ENCODE measurements around the gene FZR1. TPM values are rescaled to one million over a fixed set of nuclear protein-coding genes. Genes with fewer than 3 reads are reported as not detected.
A peak's percentile ranks its signal among the peaks of the same experiment; 100 is the strongest.

FZR1 gene
- total and polyA plus RNA-seq, 2 of the 8 experiments (the other 6 are each of a cell fraction or from before 2014, with no cell fraction given), result 21.6 to 35.5 TPM

DNA sequence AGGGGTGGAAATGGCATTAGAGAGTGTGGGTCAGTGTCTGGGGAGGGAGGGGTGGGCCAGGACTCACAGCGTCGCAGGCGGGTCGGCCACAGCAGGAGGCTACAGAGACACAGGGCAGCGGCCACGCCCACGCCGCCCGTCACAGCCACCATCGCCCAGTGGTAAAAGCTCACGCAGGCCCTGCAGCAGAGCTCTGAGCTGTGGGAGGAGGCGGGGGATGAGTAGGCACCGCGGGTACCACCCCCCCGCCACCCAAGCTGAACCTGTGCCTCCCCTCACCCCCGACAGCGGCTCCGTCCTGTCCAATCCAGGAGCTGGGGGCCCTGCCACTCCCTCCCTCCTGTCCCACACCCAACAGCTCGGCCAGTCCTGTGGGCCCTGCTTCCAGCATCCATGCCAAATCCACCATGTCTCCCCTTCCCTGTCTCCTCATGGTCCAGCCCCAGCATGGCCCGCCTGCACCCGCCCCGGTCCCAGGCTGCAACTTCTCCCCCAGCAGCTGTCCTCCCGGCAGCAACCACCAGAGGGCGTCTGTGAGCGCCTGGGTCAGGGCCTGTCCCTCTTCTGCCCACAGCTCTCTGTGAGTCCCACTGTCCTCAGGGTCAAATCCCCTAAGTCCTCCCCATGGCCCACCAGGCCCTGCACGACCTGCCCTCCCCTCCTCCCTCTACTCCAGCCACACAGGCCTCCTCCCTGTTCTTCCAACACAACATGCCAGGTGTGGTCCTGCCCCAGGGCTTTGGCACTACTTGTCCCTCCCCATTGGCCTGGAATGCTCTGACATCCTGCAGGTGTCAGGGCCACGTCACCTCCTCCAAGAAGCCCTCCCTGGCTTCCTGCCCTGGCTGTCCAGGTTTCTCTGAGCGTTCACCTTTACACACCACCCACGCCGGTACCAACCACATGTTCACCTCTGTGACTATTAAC is 38.9 kb downstream of the FZR1 start (continued):
- TF ChIP-seq CTBP2 (IDR thresholded peaks at IDR 0.05; ENCODE audit: borderline replicate concordance, insufficient read depth, insufficient read length, low read length) (no peak), KDM5A (IDR thresholded peaks at IDR 0.05; ENCODE audit: low read length) (no peak), CBX5 (IDR thresholded peaks at IDR 0.05; ENCODE audit: low read depth, low read length) (no peak), RAD21 (IDR thresholded peaks at IDR 0.05 in 1 of 2, conservative IDR thresholded peaks at IDR 0.05 in 1 of 2; ENCODE audit: low read depth in 2 of 2, low read length in 2 of 2) (peak; percentile 63 to 75), SP4 (IDR thresholded peaks at IDR 0.05; ENCODE audit: low read length) (no peak), NRF1 (IDR thresholded peaks at IDR 0.05; ENCODE audit: low read depth, low read length) (no peak), NANOG (IDR thresholded peaks at IDR 0.05; ENCODE audit: insufficient read depth, low read depth, low read length, poor library complexity, severe bottlenecking) (no peak), SIX5 (IDR thresholded peaks at IDR 0.05; ENCODE audit: low read depth, low read length) (no peak), SP2 (IDR thresholded peaks at IDR 0.05; ENCODE audit: low read length) (no peak), CEBPB (IDR thresholded peaks at IDR 0.05; ENCODE audit: low read depth, low read length) (no peak), KDM1A (IDR thresholded peaks at IDR 0.05; ENCODE audit: borderline replicate concordance, low read length) (peak; percentile 93), MAFK (IDR thresholded peaks at IDR 0.05; ENCODE audit: low read depth, low read length) (no peak), BACH1 (IDR thresholded peaks at IDR 0.05; ENCODE audit: low read length) (no peak), ZNF274 (IDR thresholded peaks at IDR 0.05; ENCODE audit: borderline replicate concordance, extremely low read depth, low read length) (no peak), TBP (IDR thresholded peaks at IDR 0.05; ENCODE audit: low read depth, low read length) (no peak; the same call in 1 of the 2 replicates), POLR2AphosphoS5 (IDR thresholded peaks at IDR 0.05; ENCODE audit: low read depth, low read length) (peak; percentile 13; the same call in 1 of the 2 replicates), TCF12 (IDR thresholded peaks at IDR 0.05; ENCODE audit: low read depth, low read length) (no peak), TAF7 (optimal IDR thresholded peaks at IDR 0.05; ENCODE audit: borderline replicate concordance, low read depth, low read length) (no peak), CREB1 (IDR thresholded peaks at IDR 0.05) (no peak), EGR1 (IDR thresholded peaks at IDR 0.05; ENCODE audit: borderline replicate concordance, low read depth, low read length) (no peak), JUND (IDR thresholded peaks at IDR 0.05; ENCODE audit: low read length) (0 out of 2 replicates have a peak, but pooled peaks have one; percentile 29), CBX8 (IDR thresholded peaks at IDR 0.05; ENCODE audit: borderline replicate concordance, low read depth, low read length) (no peak), TEAD4 (IDR thresholded peaks at IDR 0.05; ENCODE audit: low read depth, low read length) (no peak), EZH2 (IDR thresholded peaks at IDR 0.05; ENCODE audit: low read depth, low read length, severe bottlenecking) (no peak)
- TF ChIP-seq, protein P1, sequence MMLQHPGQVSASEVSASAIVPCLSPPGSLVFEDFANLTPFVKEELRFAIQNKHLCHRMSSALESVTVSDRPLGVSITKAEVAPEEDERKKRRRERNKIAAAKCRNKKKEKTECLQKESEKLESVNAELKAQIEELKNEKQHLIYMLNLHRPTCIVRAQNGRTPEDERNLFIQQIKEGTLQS (IDR thresholded peaks at IDR 0.05; ENCODE audit: insufficient read depth, low read depth, low read length), result no peak
